ENCODE results near the gene MAP3K5.
A peak's percentile ranks its signal among the peaks of the same experiment; 100 is the strongest.

Gene MAP3K5

DNA sequence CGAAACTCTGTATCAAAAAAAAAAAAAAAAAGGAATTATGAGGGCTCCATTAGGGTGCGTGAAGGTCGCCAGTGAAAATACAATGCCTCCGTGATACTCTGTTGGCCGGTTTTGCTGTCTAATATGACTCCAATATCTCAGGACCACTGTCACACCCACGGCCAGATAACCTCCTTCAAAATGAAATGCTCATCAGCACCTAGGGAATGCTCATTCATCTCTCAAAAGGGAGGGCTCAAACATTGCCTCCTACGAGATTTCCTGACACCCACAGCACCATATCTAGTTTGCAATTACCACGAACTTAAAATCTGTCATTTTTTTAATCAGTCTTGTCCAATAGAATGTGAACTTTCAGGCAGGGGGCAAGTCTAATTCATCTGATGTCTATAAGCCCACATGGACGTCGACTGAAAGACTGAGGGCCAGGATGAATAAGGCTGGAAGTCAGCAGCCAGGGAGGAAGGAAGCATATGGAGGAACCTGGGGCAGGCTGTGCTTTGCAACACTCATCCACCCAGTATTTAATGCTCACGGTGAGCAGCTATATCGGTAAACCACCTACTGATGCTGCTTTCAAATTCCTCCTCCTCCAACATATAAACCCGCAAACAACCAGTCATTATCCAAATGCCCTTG is 42.8 kb downstream of the MAP3K5 start:
- DNase-seq: no peak

DNA sequence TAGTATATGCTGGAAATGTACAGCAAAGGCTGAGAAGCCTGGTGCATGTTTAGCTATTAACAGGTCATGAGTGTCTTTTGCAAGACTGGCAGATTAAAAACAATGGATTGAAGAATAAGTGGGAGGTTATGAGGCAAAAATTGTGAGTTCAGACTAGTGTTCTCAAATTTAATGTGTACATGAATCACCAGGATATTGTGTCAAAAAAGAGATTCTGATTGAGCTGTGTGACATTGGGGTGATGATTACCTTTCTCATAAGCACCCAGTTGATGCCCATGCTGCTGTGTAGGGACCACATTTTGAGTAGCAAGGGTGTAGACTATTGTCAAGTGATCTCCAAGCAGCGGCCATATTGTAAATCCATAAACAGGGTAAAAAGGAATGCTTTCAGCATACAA is 44.8 kb downstream of the MAP3K5 start:
- DNase-seq: no peak

DNA sequence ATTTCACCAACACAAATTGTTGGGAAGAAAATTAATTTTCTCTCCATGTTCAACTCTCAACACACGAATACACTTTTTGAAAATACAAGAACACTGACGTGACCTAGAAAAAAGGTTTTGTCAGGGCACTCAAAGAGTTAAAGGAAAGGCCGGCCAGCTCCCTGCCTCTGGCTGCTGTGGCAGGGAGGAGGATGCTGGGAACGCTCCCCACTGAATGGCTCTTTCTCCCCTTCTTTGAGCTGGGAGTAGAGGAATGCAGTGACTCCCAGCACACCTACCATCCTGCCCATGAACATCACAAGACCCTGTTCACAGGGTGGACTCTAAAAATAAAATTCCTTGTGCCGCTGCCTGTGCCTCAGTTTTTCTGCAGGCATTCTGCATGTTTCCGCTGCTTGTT is 47.0 kb downstream of the MAP3K5 start:
- no peak for DNase-seq

DNA sequence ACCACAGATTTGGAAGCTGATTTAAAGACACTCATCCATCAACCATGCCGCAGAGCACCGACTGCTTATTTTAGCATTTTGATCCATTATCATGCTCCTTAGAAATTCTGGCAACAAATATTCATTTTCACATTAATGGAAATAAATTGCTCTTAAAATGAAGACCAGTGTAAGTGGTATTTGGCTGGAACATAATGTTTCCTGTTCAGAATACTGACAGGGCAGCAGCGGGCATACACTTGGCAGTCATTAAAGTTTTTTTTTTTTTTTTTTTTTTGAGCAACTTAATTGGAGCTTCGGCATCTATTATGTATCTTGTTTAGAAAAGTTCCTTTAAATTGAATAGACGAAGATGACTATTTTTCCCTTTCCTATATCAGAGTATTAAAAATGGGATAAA is 47.4 kb downstream of the MAP3K5 start:
- no peak for DNase-seq

DNA sequence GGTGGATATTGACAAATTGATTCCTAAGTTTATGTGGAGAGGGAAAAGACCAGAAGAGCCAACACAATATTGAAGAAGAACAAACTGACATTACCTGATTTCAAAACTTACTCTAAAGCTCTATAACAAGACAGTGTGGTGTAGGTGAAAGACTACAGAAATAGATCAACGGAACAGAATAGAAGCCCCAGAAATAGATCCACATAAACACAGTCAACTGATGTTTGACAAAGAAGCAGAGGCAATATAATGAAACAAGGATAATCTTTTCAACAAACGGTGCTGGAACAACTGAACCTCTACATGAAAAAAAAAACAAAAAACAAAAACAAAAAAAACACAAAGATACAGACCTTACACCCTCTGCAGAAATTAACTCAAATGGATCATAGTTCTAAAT is 50.2 kb downstream of the MAP3K5 start:
- no peak for DNase-seq

DNA sequence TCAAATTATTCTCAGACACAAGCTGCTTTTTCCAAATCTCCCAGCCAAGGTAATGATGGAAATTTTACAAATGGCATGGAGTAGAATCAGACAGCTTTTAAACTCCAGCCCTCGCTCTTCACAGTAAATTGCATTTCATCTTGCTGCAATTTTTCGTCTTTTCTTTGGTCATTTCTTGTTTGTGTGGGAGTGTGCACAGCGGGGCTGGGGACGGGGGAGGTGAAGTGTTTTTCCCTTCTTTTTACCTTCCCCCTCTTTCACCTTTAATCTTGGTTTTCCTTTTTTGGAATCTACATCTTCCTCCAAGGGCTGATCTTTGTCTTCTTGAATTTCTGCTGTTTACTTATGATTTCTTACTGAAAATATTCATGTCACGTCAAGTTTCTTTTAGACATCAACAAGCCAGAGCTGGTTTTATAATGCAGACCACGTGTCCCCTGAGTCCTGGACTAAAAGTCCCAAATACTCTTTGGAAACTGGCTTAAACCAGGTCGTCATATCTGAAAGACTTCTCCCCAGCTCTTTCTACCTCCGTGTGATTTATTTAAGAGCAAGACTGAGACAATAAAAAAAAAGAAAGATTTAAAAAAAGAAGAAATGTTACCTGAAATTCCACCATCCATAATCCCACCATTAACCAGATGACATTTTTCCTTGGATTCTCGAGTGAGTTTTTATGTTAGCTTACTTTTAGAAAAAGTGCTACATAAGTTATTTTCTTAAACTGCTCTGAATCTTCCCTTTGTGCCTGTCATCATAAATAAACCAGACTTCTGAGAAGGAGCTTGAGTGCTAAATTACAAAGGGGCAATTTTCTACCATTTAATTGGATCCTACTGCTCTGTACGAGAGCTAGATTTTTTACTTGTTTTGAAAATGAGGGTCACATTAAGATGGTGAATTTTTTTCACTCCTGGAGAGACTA is 52.0 kb downstream of the MAP3K5 start:
- DNase-seq: no peak

DNA sequence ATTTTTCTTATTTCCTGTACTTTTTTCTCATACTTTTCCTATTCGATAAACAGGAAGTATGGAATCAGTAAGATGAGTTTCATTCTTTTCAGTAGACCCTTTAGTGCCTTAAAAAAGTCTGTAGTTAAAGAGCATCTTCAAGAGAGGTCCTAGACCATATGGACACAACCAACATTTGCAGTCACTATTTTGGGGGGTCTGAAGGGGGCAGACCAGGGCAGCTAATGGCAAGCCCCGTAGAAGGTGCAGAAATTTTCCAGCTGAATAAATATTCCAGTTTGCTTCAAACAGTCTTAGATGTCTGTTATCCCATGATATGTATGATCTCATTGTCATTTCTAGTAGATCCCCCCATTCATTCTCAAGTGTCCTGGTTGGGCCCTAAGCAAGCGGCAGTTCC is 52.8 kb downstream of the MAP3K5 start:
- DNase-seq: no peak

DNA sequence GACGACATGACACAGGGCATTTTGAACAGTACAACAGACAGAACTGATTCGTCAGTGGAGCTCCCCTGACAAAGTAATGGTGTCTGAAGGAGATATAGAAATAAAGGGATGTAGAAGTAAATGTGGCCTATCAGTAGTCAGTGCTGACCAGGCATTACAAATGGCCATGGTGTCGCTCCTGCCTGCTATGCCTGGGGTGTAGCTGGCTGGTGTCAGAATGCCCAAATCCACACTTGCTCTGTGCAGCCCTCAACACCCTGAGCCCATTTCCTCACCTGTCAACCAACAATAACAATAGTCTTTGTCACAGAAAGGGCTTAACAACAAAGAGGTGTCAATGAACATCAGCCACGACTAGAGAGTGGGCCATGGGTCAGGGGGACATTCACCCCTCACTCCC is 53.2 kb downstream of the MAP3K5 start:
- DNase-seq: no peak

DNA sequence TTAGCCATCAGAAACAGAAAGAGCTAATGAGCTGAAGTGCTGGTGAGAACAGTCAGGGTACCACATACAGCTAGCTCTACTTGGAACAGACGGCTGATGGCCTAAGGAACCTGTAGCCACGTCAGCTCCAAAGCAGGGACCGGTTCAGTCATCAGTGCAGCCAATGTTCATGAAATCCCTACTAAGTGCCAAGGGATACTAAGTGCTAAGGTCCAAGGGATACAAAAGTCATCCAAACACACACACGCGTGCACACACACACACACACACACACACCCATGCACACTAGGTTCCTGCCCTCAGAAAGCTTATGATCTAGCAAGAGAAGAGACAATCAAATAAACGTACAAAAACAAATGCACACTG is 53.6 kb downstream of the MAP3K5 start:
- no peak for DNase-seq

DNA sequence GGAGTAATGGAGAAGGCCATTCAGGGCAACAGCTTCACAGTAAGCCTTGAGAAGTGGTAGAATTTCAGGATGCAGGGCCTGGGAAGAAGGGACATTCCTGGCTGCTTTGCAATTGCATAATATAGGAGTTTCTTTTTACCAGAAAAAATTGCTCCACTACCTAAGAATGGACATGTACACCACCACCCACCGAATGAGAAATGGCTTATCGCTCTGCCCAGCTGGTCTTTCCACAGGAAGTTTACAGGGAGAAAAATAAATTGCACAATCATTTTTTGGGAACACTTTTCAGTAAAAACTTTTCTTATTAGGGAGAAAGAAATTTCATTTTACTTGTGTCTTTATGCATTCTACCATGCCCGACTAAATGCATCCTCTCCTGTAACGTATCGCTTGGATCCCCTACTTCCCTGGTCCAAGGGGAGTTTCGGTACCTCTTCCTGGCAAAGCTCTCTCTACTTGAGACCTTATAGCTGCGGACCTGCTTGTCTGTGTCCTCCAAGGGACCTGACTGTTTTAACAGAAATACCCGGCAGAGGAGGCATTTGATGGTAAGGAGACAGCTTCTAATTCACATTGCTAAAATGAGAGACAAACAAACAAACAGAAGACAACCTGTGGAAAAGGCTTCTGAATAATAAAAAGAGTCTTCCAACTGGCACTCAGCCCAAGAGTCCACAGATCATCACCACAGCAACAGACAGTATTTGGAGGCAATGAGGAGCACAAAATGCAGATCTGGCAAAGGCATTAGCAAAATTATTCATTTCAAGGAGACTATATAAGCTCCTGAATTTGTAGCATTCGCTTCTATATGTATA is 54.2 kb downstream of the MAP3K5 start:
- DNase-seq: no peak

DNA sequence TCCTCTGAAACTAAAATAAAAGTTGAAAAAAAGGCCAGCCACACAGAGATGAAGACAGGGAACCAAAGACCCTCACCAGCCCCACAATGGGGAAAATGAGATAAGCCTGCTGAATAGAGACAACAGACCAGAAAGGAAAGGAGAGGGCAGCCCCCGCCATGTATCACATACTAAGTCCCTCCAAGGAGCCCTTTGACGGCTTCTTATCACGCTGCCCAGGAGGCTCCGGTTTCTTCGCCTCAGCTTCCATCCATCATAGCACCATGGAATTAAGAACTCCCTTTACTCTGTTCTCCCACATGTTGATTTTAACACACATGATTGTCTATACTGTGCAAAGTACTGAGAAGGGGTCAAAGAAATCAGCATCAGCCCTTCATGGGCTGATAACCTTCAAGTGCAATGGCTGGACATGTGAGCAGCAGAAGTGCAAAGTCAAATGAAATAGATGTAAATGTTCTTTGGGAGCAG is 54.9 kb downstream of the MAP3K5 start:
- no peak for DNase-seq

DNA sequence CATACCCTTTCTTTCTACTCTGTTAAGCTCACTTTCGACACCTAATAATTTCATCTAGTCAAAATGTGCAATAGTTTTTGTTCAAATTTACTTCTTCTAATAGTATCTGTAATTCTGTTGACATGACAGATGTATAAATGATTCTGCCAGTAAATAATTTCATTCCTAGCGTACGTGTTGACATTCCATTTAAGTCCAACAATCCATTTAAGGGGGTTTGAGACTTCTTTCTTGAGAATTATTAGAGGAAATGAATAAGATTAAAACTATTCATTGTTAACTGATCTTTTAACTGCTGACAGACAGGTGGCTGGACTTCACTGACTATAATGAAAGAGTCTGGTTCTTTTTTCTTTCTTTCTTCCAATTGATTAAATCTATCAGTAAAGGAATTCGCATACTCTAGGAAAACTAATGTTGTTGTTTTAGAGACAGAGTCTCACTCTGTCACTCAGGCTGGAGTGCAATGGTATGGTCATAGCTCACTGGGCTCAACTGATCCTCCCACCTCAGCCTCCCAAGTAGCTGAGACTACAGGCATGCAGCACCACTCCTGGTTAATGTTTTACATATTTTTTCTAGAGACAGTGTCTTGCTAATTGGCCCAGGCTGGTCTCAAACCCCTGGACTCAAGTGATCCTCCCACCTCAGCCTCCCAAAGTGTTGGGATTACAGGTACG is 55.9 kb downstream of the MAP3K5 start:
- no peak for DNase-seq

DNA sequence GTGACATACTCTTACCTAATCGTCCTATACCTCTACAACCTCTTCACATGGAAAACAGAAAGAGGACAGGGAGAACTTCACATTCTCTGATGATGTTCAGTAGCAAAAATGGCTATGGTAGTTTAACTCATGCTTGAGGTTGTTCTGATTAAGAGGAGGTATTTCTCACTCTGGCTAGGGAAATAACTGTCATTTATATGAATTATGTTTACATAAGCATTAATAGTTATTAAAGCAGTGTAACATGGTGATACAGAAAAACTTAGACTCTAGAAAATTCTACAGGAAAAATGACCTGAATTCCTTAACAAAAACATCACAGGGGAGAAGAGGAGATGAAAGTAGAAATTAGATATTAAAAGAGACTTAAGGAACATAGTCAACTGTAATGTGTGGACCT is 57.3 kb downstream of the MAP3K5 start:
- no peak for DNase-seq

DNA sequence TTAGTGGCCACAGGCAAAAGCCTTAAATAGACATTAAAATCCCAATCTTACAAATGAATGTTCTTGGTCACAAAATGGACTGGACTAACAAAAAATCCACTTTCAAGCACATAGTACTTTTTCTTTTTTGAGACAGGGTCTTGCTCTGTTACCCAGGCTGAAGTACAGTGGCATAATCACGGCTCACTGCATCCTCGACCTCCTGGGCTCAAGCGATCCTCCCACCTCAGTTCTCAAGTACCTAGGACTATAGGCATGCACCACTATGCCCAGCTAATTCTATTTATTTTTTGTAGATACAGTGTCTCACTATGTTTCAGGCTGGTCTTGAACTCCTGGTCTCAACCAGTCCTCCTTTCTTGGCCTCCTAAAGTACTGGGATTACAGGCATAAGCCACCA is 59.4 kb downstream of the MAP3K5 start:
- DNase-seq: no peak

DNA sequence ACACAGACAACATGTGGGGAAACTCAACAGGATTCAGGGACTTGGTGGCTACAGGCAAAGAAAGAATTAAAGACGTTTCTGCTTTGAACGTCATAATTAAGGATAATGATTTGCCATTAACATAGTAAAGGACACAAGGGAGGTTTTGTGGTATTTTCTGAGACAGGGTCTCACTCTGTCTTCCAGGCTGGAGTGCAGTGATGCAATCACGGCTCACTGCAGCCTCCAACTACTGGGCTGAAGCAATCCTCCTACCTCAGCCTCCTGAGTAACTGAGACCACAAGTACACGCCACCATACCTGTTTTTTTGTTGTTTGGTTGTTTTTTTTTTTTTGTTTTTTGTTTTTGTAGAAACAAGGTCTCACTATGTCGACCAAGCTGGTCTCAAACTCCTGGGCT is 62.4 kb downstream of the MAP3K5 start:
- DNase-seq: no peak

DNA sequence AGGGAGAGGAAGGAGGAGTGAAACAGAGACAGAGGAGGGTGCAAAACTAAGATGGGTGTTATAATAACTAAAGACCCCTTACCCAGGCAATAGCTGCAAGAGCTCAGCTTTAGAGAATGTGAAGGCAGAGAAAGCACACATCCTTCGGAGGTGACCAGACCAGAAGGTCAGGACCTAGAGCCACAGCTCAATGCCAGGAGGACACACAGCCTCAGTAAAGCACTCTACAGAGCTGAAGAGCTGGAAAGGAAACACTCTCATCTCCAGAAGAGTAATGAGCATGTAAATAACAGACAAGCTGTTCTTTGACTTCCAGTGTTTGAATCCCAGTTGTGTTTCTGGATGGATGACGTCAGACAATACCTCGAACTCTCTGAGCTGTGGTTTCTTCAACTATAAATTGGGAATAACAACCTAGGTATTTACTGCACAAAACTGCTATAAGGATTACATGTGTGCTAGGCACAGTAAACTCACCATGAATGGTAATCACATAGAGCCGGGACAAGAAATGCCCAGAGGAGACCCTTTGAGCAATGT is 63.2 kb downstream of the MAP3K5 start:
- no peak for DNase-seq

DNA sequence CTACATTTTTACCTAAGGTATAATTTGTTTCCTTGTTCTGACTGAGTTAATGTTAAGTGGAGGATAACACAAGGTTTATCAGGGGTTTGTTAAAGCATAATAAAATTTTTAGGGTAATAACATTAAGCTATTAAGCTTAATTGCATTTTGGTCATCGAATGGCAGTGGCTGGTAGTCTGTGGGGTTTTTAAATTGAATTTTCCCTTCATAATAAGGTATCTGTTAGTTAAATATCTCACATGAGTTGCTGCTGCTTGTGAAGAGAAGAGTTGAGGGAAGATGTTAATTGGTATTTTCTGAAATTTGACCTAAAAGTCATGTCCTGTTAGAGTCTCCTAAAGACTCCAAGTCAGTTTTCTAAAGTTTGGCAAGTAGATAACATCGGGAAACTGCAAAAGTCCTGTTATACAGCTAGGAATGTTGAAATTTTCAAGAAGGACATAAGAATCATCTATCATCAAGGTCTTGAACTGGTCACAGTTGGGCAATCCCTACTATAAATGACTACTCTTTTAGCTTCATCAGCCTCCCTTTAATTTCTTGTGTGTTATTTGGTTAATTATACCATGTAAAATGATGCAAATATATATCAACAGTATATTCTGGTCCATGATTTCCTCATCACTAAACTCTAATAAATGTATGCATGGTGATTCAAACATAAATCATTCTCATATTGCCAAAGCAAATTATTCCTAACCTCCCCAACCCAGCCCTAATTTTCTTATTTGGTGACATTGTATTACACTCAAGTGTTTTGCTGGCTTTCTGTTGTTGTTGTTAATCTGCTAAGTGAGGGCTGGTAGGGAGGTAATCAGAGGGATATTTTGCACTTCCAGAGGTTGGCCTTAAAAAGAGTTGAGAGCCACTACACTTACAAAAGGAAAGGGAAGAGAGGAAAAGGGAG is 64.0 kb downstream of the MAP3K5 start:
- DNase-seq: no peak

DNA sequence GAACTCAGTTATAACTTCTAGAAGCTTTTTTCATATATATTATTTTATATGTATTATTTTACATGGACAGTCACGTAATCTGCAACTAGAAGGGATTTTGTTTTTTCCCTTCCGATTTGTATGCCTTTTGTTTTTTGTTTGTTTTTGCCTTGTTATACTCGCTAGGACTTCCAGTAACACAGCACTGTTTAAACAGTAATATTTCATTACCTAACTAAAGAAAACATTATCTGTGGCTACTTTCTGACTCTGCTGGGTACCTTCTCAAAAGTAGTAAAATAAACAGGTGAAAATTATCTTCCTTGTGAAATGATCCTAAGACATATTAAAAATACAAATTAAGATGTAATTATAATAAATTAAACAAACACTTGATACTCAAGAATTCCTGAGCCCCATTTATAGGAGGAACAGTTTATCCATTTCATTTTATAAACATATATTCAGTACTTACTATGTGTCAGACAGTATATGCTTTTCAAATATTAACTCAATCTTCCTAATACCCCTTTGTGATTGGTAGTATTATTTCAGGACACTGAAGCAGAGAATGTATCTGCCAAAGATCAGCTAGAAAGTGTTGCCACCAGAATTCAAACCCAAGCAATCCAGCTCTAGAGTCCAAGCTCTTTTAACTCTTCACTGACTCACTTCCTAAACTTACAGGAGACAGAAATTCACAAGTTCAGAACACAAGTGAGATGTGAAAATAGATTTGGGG is 65.3 kb downstream of the MAP3K5 start:
- no peak for DNase-seq

DNA sequence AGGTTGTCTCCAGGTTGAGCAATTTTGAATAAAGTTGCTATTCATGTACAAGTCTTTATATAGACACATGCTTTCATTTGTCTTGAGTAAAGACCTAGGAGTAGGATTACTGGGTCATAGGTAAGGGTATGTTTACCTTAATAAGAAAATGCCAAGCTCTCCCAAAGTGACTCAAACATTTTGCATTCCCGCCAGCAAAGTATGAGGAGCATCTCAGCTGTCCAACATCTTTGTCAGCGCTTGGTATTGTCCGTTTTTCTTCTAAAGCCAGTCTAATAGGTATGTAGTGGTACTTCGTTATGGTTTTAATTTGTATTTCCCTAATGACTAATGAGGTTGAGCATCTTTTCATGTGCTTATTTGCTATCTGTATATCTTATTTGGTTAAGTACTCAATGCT is 67.2 kb downstream of the MAP3K5 start:
- no peak for DNase-seq

DNA sequence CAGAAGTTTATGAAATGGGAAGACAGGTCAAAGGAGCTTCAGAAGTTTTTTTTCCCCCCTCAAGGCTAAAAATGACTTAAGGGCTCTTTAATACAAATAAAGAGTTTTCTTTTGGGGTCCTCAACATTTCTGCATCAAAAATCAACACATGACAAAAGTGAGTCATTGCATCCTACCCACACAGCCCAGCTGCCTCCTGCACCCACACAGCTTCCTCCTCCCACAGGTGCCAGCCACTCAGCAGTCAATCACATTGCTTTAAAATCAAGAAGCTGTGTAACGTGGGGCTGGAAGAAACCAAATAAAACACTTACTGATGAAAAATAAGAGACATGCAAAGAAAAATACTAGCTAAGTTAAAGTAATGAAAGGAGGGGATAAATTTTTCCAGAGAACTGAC is 68.5 kb downstream of the MAP3K5 start:
- DNase-seq: peak; percentile 50

DNA sequence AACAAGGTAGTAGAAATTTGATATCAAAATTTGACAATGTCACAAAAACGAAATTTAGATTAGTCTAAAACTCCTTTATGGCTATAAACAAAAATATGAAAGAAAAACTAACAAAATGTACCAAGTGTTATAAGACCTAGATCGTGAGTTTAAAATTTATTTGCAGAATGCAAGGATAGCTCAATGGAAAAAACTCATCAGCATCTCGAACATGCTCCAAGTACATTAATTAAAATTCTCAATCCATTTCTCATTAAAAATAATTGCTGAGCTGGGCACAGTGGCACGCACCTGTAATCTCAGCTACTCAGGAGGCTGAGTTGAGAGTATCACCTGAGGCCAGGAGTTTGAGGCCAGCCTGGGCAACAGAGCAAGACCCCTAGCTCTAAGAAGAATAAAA is 70.8 kb downstream of the MAP3K5 start:
- no peak for DNase-seq

All from activated CD4-positive, alpha-beta T cell treated with anti-CD3 and anti-CD28 coated beads, Interleukin-2, Interleukin-6, amounts not matched to agents 100 ng/mL and 50 ng/mL, durations not matched to agents 16 hours and 8 hours (primary cell).